ENCODE results near the gene RIMBP2. TPM values are rescaled to one million over a fixed set of nuclear protein-coding genes. Genes with fewer than 3 reads are reported as not detected.
"Not testable (repeated sequence)": the region's sequence is repeated elsewhere in the genome, so short reads cannot be mapped to it uniquely, and the experiment has no call there.

Gene RIMBP2
- total RNA-seq, 1 experiment from 2014 or later = not detected

- Mint-ChIP-seq H3K27me3 (ENCODE audit: insufficient read depth, unreplicated experiment) (no peaks in the 10 kb centered on the region), H3K4me1 (ENCODE audit: insufficient read depth, unreplicated experiment) (peaks cover 5% of the 10 kb centered on the region), H3K4me3 (ENCODE audit: unreplicated experiment) (no peak overlapping the region), H3K9me3 (ENCODE audit: unreplicated experiment) (peaks cover 10% of the 10 kb centered on the region), H3K27ac (ENCODE audit: low read depth, unreplicated experiment) (no peak overlapping the region), H3K36me3 (ENCODE audit: insufficient read depth, unreplicated experiment) (no peaks in the 10 kb centered on the region)
- no peak for TF ChIP-seq CTCF (IDR thresholded peaks at IDR 0.05; ENCODE audit: unreplicated experiment)
- ChIA-PET POLR2A (no interaction called here), CTCF (interaction anchor here (0.7 to 1.9 kb wide), 5 partner anchors 9 to 360 kb away, joined by 3 to 10 read pairs (median 3); no protein-coding TSS in a partner anchor)
- no TSS peak for BruUV-seq (replicated peaks)
- no peak for DNase-seq (ENCODE audit: unreplicated experiment)
- intact Hi-C loops (cut with micrococcal nuclease) = no loop called here
Observed at GRCh38 chr12:130752692-130753230, 36.7 kb upstream of the RIMBP2 start.

DNA sequence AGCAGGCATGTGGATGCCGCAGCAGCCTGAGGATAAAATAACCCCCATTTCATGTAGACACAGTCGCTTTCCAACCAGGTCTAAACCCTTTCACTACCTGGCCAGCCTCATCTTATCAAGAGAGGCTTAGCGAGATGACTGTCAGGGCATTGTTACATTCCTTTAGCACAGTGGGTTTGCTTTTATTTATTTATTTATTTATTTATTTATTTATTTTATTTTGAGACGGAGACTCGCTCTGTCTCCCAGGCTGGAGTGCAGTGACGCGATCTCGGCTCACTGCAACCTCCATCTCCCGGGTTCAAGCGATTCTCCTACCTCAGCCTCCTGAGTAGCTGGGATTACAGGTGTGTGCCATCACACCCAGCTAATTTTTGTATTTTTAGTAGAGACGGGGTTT lies 35.9 kb upstream of the RIMBP2 start:
- H3K27me3 Mint-ChIP-seq (ENCODE audit: insufficient read depth, unreplicated experiment); H3K4me1 Mint-ChIP-seq (ENCODE audit: insufficient read depth, unreplicated experiment); H3K36me3 Mint-ChIP-seq (ENCODE audit: insufficient read depth, unreplicated experiment); H3K4me3 Mint-ChIP-seq (ENCODE audit: unreplicated experiment); H3K27ac Mint-ChIP-seq (ENCODE audit: low read depth, unreplicated experiment); DNase-seq (ENCODE audit: unreplicated experiment); BruUV-seq (replicated peaks); H3K9me3 Mint-ChIP-seq (ENCODE audit: unreplicated experiment); intact Hi-C loops (cut with micrococcal nuclease); POLR2A ChIA-PET: not testable (repeated sequence)
- CTCF ChIA-PET = interaction anchor here (0.6 to 1.9 kb wide), 10 partner anchors 8 to 726 kb away, joined by 3 to 10 read pairs (median 3); no protein-coding TSS in a partner anchor

DNA sequence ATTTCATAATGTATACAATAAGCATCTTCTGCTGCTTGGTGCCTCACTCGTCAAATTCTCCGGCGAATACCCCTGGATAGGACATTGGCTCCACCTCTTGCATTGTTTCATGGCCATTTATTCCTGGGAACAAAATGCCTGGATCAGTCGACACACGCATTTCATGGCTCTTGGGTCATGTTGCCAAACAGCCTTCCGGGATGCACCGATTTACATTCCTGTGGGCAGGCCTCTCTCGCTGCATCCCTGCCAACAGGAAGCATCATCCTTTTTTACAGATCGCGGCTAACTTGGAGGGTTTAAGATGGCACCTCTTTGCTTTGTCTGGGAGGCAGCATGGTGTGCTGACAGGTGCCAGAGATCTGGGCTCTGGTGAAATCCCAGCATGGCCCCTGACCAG lies 32.7 kb upstream of the RIMBP2 start:
- Mint-ChIP-seq H3K4me3 (ENCODE audit: unreplicated experiment) (no peak overlapping the region), H3K4me1 (ENCODE audit: insufficient read depth, unreplicated experiment) (no peaks in the 10 kb centered on the region), H3K9me3 (ENCODE audit: unreplicated experiment) (peaks cover 3% of the 10 kb centered on the region), H3K27ac (ENCODE audit: low read depth, unreplicated experiment) (no peak overlapping the region), H3K27me3 (ENCODE audit: insufficient read depth, unreplicated experiment) (peaks cover 18% of the 10 kb centered on the region), H3K36me3 (ENCODE audit: insufficient read depth, unreplicated experiment) (no peaks in the 10 kb centered on the region)
- CTCF ChIA-PET = interaction anchor here (0.6 to 3.7 kb wide), 27 partner anchors 10 to 1665 kb away, joined by 3 to 34 read pairs (median 5); no protein-coding TSS in a partner anchor
- DNase-seq (ENCODE audit: unreplicated experiment) = no peak
- TF ChIP-seq CTCF (IDR thresholded peaks at IDR 0.05; ENCODE audit: unreplicated experiment) = no peak
- no TSS peak for BruUV-seq (replicated peaks)
- intact Hi-C loops (cut with micrococcal nuclease) = loop anchor here (1.0 to 5.0 kb wide), 4 partner anchors 347 to 702 kb away; no protein-coding TSS in a partner anchor
- POLR2A ChIA-PET = no interaction called here

DNA sequence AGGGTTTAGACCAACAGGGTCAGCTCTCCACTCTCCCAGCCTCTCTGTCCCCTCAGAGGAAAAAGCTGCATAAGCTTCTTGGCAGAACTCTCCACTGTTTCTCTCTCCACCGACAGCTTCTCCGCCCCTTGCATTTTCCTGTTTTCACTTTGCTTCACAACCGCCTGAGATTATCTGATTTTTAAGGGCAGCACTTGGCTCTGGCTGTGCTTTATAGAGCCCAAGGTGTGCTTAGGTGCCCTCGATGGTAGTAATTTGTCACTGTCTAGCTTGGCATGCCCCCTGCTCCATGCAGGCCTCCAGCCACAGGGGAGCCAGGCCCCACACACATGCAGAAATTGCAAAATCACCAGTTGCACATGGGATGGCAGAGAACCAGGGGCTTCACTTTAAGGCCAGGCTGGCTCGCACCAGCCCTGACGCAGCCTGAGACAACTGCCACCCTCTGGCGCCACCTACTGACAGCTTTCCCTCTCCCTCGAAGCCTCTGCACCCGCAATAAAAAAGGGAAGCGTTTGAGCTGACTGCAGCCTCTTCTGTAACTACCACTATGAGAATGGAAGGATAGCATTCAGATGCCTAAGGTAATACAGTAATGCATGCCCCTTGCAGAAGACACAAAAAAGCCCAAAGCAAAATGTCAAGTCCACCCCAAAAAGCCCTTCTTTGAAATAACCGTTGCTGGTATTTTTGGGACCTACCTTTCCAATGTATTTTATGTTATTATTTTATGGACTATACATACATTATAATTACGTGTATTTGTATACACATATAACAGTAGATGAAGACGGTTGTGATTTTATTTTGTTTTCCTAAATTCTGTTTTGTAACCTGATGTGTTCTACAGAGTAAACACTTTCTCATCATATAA lies 32.0 kb upstream of the RIMBP2 start:
- no TSS peak for BruUV-seq (replicated peaks)
- peaks cover 22% of the 10 kb centered on the region for H3K27me3 Mint-ChIP-seq (ENCODE audit: insufficient read depth, unreplicated experiment)
- no peak overlapping the region for H3K27ac Mint-ChIP-seq (ENCODE audit: low read depth, unreplicated experiment)
- no peaks in the 10 kb centered on the region for H3K4me1 Mint-ChIP-seq (ENCODE audit: insufficient read depth, unreplicated experiment)
- no peak overlapping the region for H3K4me3 Mint-ChIP-seq (ENCODE audit: unreplicated experiment)
- ChIA-PET POLR2A (no interaction called here), CTCF (interaction anchor here (0.5 to 3.7 kb wide), 57 partner anchors 9 to 1665 kb away, joined by 3 to 34 read pairs (median 4); no protein-coding TSS in a partner anchor)
- DNase-seq (ENCODE audit: unreplicated experiment) = peak; percentile 73
- peak; percentile 86 for TF ChIP-seq CTCF (IDR thresholded peaks at IDR 0.05; ENCODE audit: unreplicated experiment)
- intact Hi-C loops (cut with micrococcal nuclease) = loop anchor here (1.0 to 5.0 kb wide), 4 partner anchors 347 to 701 kb away; no protein-coding TSS in a partner anchor
- no peaks in the 10 kb centered on the region for H3K36me3 Mint-ChIP-seq (ENCODE audit: insufficient read depth, unreplicated experiment)
- H3K9me3 Mint-ChIP-seq (ENCODE audit: unreplicated experiment) = peaks cover 7% of the 10 kb centered on the region

Data from MCF 10A (cell line).